Renal cortical epithelial cell (primary cell): ENCODE measurements around the gene CDK5RAP2. TPM values are rescaled to one million over a fixed set of nuclear protein-coding genes. Genes with fewer than 3 reads are reported as not detected.

Experiments
- DNase-seq: peaks from one replicate; pipeline ENCODE4 v3.0.0-alpha.2; 2011; ENCODE audit warnings: low read depth
- total RNA-seq: library from RNA; depleted of rRNA; stranded (reverse); fragments of >200 nt; gene quantifications from 2 replicates; pipeline ENCODE4 v1.2.3, GENCODE V29; 2014

Gene CDK5RAP2
- total RNA-seq, 1 donor from 2014 or later: 47.7 TPM

- DNase-seq: no peak
Measured at GRCh38 chr9:120403543-120403856, 176.5 kb downstream of the CDK5RAP2 start.

GRCh38 chr9:120402741-120403542 lies 177.0 kb downstream of the CDK5RAP2 start:
- DNase-seq: peak; percentile 95

- DNase-seq: no peak
Measured at GRCh38 chr9:120399940-120400339, 180.0 kb downstream of the CDK5RAP2 start.

- DNase-seq: no peak
Measured at GRCh38 chr9:120398286-120398685, 181.7 kb downstream of the CDK5RAP2 start.

GRCh38 chr9:120397453-120397852 lies 182.5 kb downstream of the CDK5RAP2 start:
- no peak for DNase-seq

- DNase-seq: no peak
Measured at GRCh38 chr9:120396931-120397330, 183.0 kb downstream of the CDK5RAP2 start.

- no peak for DNase-seq
Measured at GRCh38 chr9:120396418-120396817, 183.5 kb downstream of the CDK5RAP2 start.

- no peak for DNase-seq
Measured at GRCh38 chr9:120395376-120395775, 184.6 kb downstream of the CDK5RAP2 start.

- DNase-seq: peak; percentile 79
Measured at GRCh38 chr9:120394058-120394669, 185.8 kb downstream of the CDK5RAP2 start.

- peak; percentile 25 for DNase-seq
Measured at GRCh38 chr9:120393386-120394057, 186.4 kb downstream of the CDK5RAP2 start.

GRCh38 chr9:120392711-120393110 lies 187.3 kb downstream of the CDK5RAP2 start:
- no peak for DNase-seq

- no peak for DNase-seq
Measured at GRCh38 chr9:120392245-120392644, 187.7 kb downstream of the CDK5RAP2 start.

- no peak for DNase-seq
Measured at GRCh38 chr9:120391691-120392090, 188.3 kb downstream of the CDK5RAP2 start.

GRCh38 chr9:120390637-120391190 lies 189.3 kb downstream of the CDK5RAP2 start:
- no peak for DNase-seq

- no peak for DNase-seq
Measured at GRCh38 chr9:120389867-120390266, 190.1 kb downstream of the CDK5RAP2 start.

- DNase-seq: no peak
Measured at GRCh38 chr9:120389300-120389699, 190.7 kb downstream of the CDK5RAP2 start.

- no peak for DNase-seq
Measured at GRCh38 chr9:120388003-120388855, 191.7 kb downstream of the CDK5RAP2 start.

- no peak for DNase-seq
Measured at GRCh38 chr9:120387257-120388002, 192.5 kb downstream of the CDK5RAP2 start.

- DNase-seq: peak; percentile 56
Measured at GRCh38 chr9:120386390-120387131, 193.4 kb downstream of the CDK5RAP2 start.
